Endothelial cell of hepatic sinusoid (primary cell): ENCODE measurements around the gene MORC3.

Experiments used
- in situ Hi-C: cut with HindIII; loops from 2 replicates; pipeline ENCODE4 v1.10.0; 2017; ENCODE audit warnings: low sequenced_read_pairs

Gene MORC3

GRCh38 chr21:36420571-36421339 is 100.8 kb downstream of the MORC3 start:
- in situ Hi-C loops = no loop called here

DNA sequence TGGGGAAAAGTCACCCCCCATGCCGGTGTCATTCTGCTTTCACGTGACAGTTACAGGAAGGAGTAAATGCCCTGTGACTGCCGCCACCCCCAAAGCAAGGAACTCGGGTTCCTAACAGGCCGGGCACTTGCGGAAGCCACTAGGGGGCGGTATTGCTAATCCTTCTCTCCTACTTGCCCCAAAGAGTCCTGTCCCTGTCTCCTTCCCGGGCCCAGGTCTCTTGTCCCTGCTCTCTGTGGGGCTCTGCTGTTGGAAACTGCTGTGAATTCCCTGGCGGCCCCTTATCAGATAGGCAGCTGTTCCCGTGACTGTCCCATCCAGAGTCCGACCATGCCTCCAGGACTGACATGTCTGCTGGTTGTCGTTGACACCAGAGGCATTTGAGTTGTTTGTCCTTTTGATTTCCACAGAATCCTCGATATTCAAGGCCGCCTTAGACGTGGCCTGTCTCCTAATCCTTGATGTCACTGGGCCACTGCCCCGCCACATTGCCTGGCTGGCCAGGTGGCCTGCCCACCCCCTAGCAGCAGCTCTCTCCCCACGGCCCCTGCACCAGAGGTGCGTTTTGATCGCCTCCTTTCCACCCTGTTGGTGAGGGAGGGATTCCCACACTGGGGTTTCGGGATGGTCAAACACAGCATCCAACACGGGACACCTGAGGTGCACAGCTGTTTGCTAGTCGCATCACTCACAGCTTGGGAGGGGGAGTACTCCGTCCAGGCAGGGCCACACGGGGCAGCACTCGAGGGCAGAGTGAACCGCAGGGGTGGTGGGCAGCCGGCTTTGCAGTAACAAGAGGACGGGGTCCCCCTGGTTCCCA is 102.5 kb downstream of the MORC3 start:
- in situ Hi-C loops = no loop called here

DNA sequence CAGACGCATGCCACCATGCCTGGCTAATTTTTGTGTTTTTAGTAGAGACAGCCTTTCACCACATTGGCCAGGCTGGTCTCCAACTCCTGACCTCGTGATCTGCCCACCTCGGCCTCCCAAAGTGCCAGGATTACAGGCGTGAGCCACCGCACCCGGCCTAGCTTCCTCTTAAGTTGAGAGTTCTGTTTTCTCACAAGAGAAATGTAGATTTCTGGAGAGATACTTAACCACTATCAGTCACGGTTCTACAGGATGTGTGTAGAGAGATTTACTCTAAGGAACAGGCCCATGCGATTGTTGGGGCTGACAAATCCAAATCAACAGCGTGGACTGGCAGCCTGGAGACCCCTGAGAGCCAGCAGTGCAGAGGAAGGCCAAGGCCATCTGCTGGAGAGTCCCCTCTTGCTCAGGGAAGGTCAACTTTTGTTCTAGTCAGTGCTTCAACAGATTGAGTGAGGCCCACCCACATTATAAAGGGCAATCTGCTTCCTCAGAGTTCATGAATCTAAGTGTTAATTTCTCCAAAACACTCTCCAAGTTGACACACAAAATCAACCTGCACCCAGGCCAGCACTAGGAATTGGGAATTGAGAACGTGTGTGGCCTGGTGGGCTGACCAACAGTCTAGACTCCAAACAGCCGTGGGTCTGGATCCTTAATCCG is 103.9 kb downstream of the MORC3 start:
- in situ Hi-C loops = no loop called here

- in situ Hi-C loops = no loop called here
These were observed 104.6 kb downstream of the MORC3 start for GRCh38 chr21:36424592-36424991.

GRCh38 chr21:36425286-36425685 is 105.3 kb downstream of the MORC3 start:
- in situ Hi-C loops = no loop called here
